MM.1S (cell line): ENCODE results near the gene CTSF.

Experiments
- CTCF ChIP-seq: fragments of 300-600 bp; sonication (generic); IDR thresholded peaks from 2 replicates; pipeline ENCODE4 v1.5.1; 2016; ENCODE audit warnings: antibody characterized with exemption, low read length, mixed read lengths
- EZH2 ChIP-seq: fragments of 300-600 bp; sonication (generic); optimal IDR thresholded peaks from 2 replicates; pipeline ENCODE3; 2017; ENCODE audit warnings: low read depth, mild to moderate bottlenecking, antibody characterized with exemption, low read length, mixed read lengths

GRCh38 chr11:66532784-66533183 lies 35.6 kb downstream of the CTSF start:
- TF ChIP-seq CTCF (no peak), EZH2 (no peak)
